HCT116 (cell line): ENCODE measurements around the gene HIPK3. TPM values are rescaled to one million over a fixed set of nuclear protein-coding genes. Genes with fewer than 3 reads are reported as not detected.

ENCODE experiments used
- CTCF ChIP-seq, 3 experiments: fragments of 200-600 bp in 1 of 3; sonication (generic) in 1 of 3; IDR thresholded peaks in 2 of 3; conservative IDR thresholded peaks in 1 of 3; 2 replicates each; pipeline ENCODE4 v1.5.1; 2012 to 2017; ENCODE audit warnings: low read depth in 2 of 3, low read length in 2 of 3, antibody characterized with exemption in 1 of 3, borderline replicate concordance in 1 of 3, control low read depth in 1 of 3, mild to moderate bottlenecking in 1 of 3, mixed read lengths in 1 of 3, mixed run types in 1 of 3, moderate library complexity in 1 of 3; ENCODE audit not compliant: insufficient read depth in 1 of 3
- EGR1 ChIP-seq: IDR thresholded peaks from 2 replicates; pipeline ENCODE4 v1.6.1; 2012; ENCODE audit warnings: low read depth
- ELF1 ChIP-seq: IDR thresholded peaks from 2 replicates; pipeline ENCODE4 v1.6.1; 2012; ENCODE audit warnings: low read depth, borderline replicate concordance
- REST ChIP-seq: IDR thresholded peaks from 2 replicates; pipeline ENCODE4 v1.6.1; 2012; ENCODE audit warnings: low read depth
- ZBTB33 ChIP-seq: IDR thresholded peaks from 2 replicates; pipeline ENCODE4 v1.6.1; 2011; ENCODE audit warnings: mild to moderate bottlenecking, low read length, moderate library complexity; ENCODE audit not compliant: insufficient replicate concordance; ENCODE audit errors: extremely low read depth
- total RNA-seq: library from RNA; stranded (reverse); gene quantifications from one replicate; pipeline ENCODE4 v1.2.1, GENCODE V29; 2021; ENCODE audit not compliant: unreplicated experiment

Gene HIPK3
- total RNA-seq, 1 experiment from 2014 or later, result 35.2 TPM

GRCh38 chr11:33237039-33237597 is 20.1 kb upstream of the HIPK3 start (continued):
- no peak for TF ChIP-seq ZBTB33
- TF ChIP-seq ELF1, result no peak
- no peak for TF ChIP-seq CTCF (IDR thresholded peaks at IDR 0.05 in 2 of 3, conservative IDR thresholded peaks at IDR 0.05 in 1 of 3; ENCODE audit: borderline replicate concordance in 1 of 3, insufficient read depth in 1 of 3, low read depth in 2 of 3, low read length in 2 of 3)
- TF ChIP-seq REST, result no peak
- no peak for TF ChIP-seq EGR1
- TF ChIP-seq, all 23 proteins: peak for 0
